GM23338 (cell line): ENCODE measurements around the gene SLC37A1. TPM values are rescaled to one million over a fixed set of nuclear protein-coding genes. Genes with fewer than 3 reads are reported as not detected.
A peak's percentile ranks its signal among the peaks of the same experiment; 100 is the strongest.

Experiments used
- ATAC-seq: fragments of 200-7000 bp; cut with Tn5 transposase; 3 replicates; pipeline ENCODE4 v1.9.1; 2020
- DNase-seq: peaks from one replicate; pipeline ENCODE4 v3.0.0-alpha.2; 2015; ENCODE audit warnings: low spot score
- H2AFZ ChIP-seq: fragments of 200-600 bp; sonication (generic); 2 replicates; pipeline ENCODE4 v1.8.0; 2016; ENCODE audit warnings: antibody characterized with exemption, mild to moderate bottlenecking, moderate library complexity
- H3F3A ChIP-seq: fragments of 200-600 bp; sonication (generic); replicated peaks from 2 replicates; pipeline ENCODE4 v1.8.0; 2017; ENCODE audit warnings: antibody characterized with exemption, mixed run types, low read depth
- H3K27ac ChIP-seq: fragments of 200-600 bp; sonication (generic); 2 replicates; pipeline ENCODE4 v1.6.1; 2016; ENCODE audit warnings: low read depth
- H3K27me3 ChIP-seq: fragments of 200-600 bp; sonication (generic); 2 replicates; pipeline ENCODE4 v1.8.0; 2016; ENCODE audit warnings: mild to moderate bottlenecking, mixed run types, moderate library complexity; ENCODE audit not compliant: insufficient read depth
- H3K36me3 ChIP-seq: fragments of 200-600 bp; sonication (generic); 2 replicates; pipeline ENCODE4 v1.8.0; 2016; ENCODE audit warnings: mild to moderate bottlenecking; ENCODE audit not compliant: insufficient read depth
- H3K4me1 ChIP-seq: fragments of 200-600 bp; sonication (generic); 2 replicates; pipeline ENCODE4 v1.8.0; 2016; ENCODE audit warnings: mild to moderate bottlenecking, moderate library complexity; ENCODE audit not compliant: insufficient read depth
- H3K4me2 ChIP-seq: fragments of 200-600 bp; sonication (generic); 2 replicates; pipeline ENCODE4 v1.7.1; 2017; ENCODE audit warnings: mixed run types
- H3K4me3 ChIP-seq: fragments of 200-600 bp; sonication (generic); 2 replicates; pipeline ENCODE4 v1.6.1; 2016; ENCODE audit warnings: mixed run types
- H3K79me2 ChIP-seq: fragments of 200-600 bp; sonication (generic); replicated peaks from 2 replicates; pipeline ENCODE4 v1.8.0; 2017; ENCODE audit warnings: mild to moderate bottlenecking; ENCODE audit not compliant: insufficient read depth
- H3K9me2 ChIP-seq: fragments of 200-600 bp; sonication (generic); 2 replicates; pipeline ENCODE4 v1.8.0; 2017; ENCODE audit not compliant: insufficient read depth
- H4K20me1 ChIP-seq: fragments of 200-600 bp; sonication (generic); replicated peaks from 2 replicates; pipeline ENCODE4 v1.8.0; 2017; ENCODE audit warnings: mild to moderate bottlenecking; ENCODE audit not compliant: insufficient read depth
- H3K27ac Mint-ChIP-seq: 2 replicates; pipeline ENCODE4 v1.8.0; 2020; ENCODE audit warnings: inconsistent platforms, mild to moderate bottlenecking, moderate library complexity, mixed read lengths
- H3K27me3 Mint-ChIP-seq: 3 replicates; pipeline ENCODE4 v1.8.0; 2022; ENCODE audit warnings: low read depth, mild to moderate bottlenecking, moderate library complexity, mixed read lengths, inconsistent platforms; ENCODE audit not compliant: insufficient read depth, poor library complexity
- H3K36me3 Mint-ChIP-seq: 3 replicates; pipeline ENCODE4 v1.8.0; 2021; ENCODE audit warnings: low read depth, mild to moderate bottlenecking, inconsistent platforms, moderate library complexity, mixed read lengths
- H3K4me1 Mint-ChIP-seq: 3 replicates; pipeline ENCODE4 v1.8.0; 2020; ENCODE audit warnings: mild to moderate bottlenecking, inconsistent platforms, mixed read lengths
- H3K4me3 Mint-ChIP-seq: 3 replicates; pipeline ENCODE4 v1.8.0; 2021; ENCODE audit warnings: moderate library complexity, mild to moderate bottlenecking, inconsistent platforms, mixed read lengths
- H3K9me3 Mint-ChIP-seq: 3 replicates; pipeline ENCODE4 v1.8.0; 2020; ENCODE audit warnings: moderate library complexity, mild to moderate bottlenecking, inconsistent platforms, mixed read lengths
- CREB1 ChIP-seq: fragments of 250-450 bp; sonication (Bioruptor Pico); IDR thresholded peaks from 2 replicates; pipeline ENCODE4 v1.5.0; 2020; ENCODE audit warnings: low read depth, mild to moderate bottlenecking, moderate library complexity
- EZH2 ChIP-seq: fragments of 200-600 bp; sonication (generic); IDR thresholded peaks from one replicate; pipeline ENCODE4 v1.8.0; 2017; ENCODE audit warnings: antibody characterized with exemption, mild to moderate bottlenecking, low read depth; ENCODE audit not compliant: unreplicated experiment
- EZH2phosphoT487 ChIP-seq: fragments of 200-600 bp; sonication (generic); IDR thresholded peaks from one replicate; pipeline ENCODE4 v1.8.1; 2018; ENCODE audit warnings: antibody characterized with exemption; ENCODE audit not compliant: unreplicated experiment
- NANOG ChIP-seq: IDR thresholded peaks from 2 replicates; pipeline ENCODE4 v1.6.1; 2016; ENCODE audit warnings: antibody characterized with exemption, borderline replicate concordance
- POLR2AphosphoS5 ChIP-seq: IDR thresholded peaks from 2 replicates; pipeline ENCODE4 v1.6.1; 2016; ENCODE audit warnings: antibody characterized with exemption, low read depth
- REST ChIP-seq: IDR thresholded peaks from one replicate; pipeline ENCODE4 v1.6.1; 2018; ENCODE audit warnings: antibody characterized with exemption; ENCODE audit not compliant: unreplicated experiment
- STAT1 ChIP-seq: IDR thresholded peaks from one replicate; pipeline ENCODE4 v1.6.1; 2016; ENCODE audit warnings: antibody characterized with exemption; ENCODE audit not compliant: unreplicated experiment
- ZNF114 ChIP-seq: fragments of 250-450 bp; sonication (Bioruptor Pico); IDR thresholded peaks from 2 replicates; pipeline ENCODE4 v1.5.0; 2020; ENCODE audit warnings: mild to moderate bottlenecking, moderate library complexity
- ZNF331 ChIP-seq: fragments of 250-450 bp; sonication (Bioruptor Pico); IDR thresholded peaks from 2 replicates; pipeline ENCODE4 v1.5.0; 2020; ENCODE audit warnings: low read depth, mild to moderate bottlenecking, moderate library complexity
- polyA plus RNA-seq: library from polyadenylated mRNA; unstranded; fragments of >200 nt; fragmentation: Nextera tagmentation; extraction: Ambion mirVana; gene quantifications from 2 replicates; pipeline ENCODE4 v1.2.1, GENCODE V29; 2016
- total RNA-seq: library from RNA; depleted of rRNA; stranded (reverse); fragments of >200 nt; shearing (Covaris generic); gene quantifications from 2 replicates; pipeline ENCODE4 v1.2.3, GENCODE V29; 2014

Gene SLC37A1
- total and polyA plus RNA-seq, 2 experiments from 2014 or later: 14.0 to 30.3 TPM

DNA sequence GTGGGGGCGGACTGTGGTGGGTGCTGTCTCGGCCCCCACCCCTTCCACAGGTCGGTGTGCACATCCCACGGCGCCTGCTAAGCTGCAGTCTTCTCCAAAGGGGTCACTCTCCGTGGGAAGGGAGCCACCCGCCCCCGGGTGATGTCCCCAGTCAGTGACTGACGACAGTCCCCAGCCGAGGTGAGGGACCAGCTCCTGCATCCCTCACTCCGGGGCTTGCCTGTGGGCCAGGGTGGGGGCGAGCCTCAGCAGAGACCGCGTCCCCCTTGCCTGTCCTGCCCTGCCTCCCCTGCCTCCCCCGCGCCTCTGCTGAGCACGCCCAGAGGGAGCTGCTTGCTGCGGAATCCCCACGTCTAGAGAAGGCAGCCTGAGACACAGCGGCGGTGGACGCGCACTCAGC lies 103.8 kb downstream of the SLC37A1 start:
- Histone ChIP-seq H3K4me1 (no peaks in the 10 kb centered on the region; the same call in 1 of the 2 replicates), H3K4me2 (no peak overlapping the region), H3K27ac (no peak overlapping the region), H3F3A (0 out of 2 replicates have a peak, but pooled peaks cover 3% of the 10 kb centered on the region), H3K9me2 (no peaks in the 10 kb centered on the region), H4K20me1 (no peaks in the 10 kb centered on the region), H3K27me3 (no peaks in the 10 kb centered on the region), H3K79me2 (no peaks in the 10 kb centered on the region), H3K4me3 (no peak overlapping the region), H3K36me3 (no peaks in the 10 kb centered on the region), H2AFZ (no peak overlapping the region)
- Mint-ChIP-seq H3K27me3 (peaks cover 10% of the 10 kb centered on the region), H3K4me3 (no peak overlapping the region), H3K27ac (no peak overlapping the region), H3K9me3 (peaks cover 4% of the 10 kb centered on the region; the same call in 2 of the 3 replicates), H3K4me1 (peaks cover 3% of the 10 kb centered on the region; the same call in 2 of the 3 replicates), H3K36me3 (no peaks in the 10 kb centered on the region)
- TF ChIP-seq REST (no peak), POLR2AphosphoS5 (no peak), NANOG (no peak), STAT1 (no peak), EZH2 (no peak), ZNF114 (no peak)
- ATAC-seq (peak; percentile 31), DNase-seq (no peak)

DNA sequence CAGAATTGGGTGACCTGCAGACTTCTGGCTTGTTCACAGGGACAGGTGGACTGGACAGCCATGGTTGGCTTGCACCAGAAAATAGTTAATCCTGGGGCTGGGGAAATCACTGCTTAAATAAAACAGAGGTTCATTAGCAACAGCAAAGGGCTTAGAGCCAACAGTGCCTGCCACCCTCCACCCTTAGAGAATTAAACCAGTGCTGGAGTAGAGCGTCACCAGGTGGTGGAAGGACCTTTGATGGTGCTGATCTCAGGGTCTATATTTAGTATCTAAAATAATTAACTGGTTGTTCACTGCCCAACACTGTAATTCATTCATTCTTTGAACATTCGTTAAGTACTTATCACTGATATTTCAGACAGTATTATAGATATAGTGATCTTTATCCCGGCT lies 105.1 kb downstream of the SLC37A1 start:
- no peaks in the 10 kb centered on the region; the same call in 2 of the 3 replicates for H3K9me3 Mint-ChIP-seq
- H3K4me3 ChIP-seq: no peak overlapping the region
- H3F3A ChIP-seq: 0 out of 2 replicates have a peak, but pooled peaks cover 3% of the 10 kb centered on the region
- peaks cover 8% of the 10 kb centered on the region for H3K27me3 Mint-ChIP-seq
- no peak overlapping the region for H3K4me2 ChIP-seq
- H3K79me2 ChIP-seq: no peaks in the 10 kb centered on the region
- H4K20me1 ChIP-seq: no peaks in the 10 kb centered on the region
- no peak overlapping the region for H3K4me3 Mint-ChIP-seq
- H3K4me1 Mint-ChIP-seq: peaks cover 3% of the 10 kb centered on the region; the same call in 2 of the 3 replicates
- DNase-seq (no peak), ATAC-seq (no peak)
- no peaks in the 10 kb centered on the region for H3K36me3 Mint-ChIP-seq
- H3K27ac ChIP-seq: no peak overlapping the region
- H2AFZ ChIP-seq: no peak overlapping the region
- H3K4me1 ChIP-seq: no peaks in the 10 kb centered on the region; the same call in 1 of the 2 replicates
- H3K27me3 ChIP-seq: no peaks in the 10 kb centered on the region
- no peak for TF ChIP-seq POLR2AphosphoS5
- no peaks in the 10 kb centered on the region for H3K9me2 ChIP-seq
- no peak overlapping the region for H3K27ac Mint-ChIP-seq
- no peaks in the 10 kb centered on the region for H3K36me3 ChIP-seq

- H3K4me2 ChIP-seq: no peak overlapping the region
- H3K27ac ChIP-seq: no peak overlapping the region
- ATAC-seq (no peak), DNase-seq (no peak)
- H3K27me3 ChIP-seq: no peaks in the 10 kb centered on the region
- H3K4me1 ChIP-seq: no peaks in the 10 kb centered on the region; the same call in 1 of the 2 replicates
- Mint-ChIP-seq H3K27me3 (peaks cover 8% of the 10 kb centered on the region), H3K9me3 (no peaks in the 10 kb centered on the region; the same call in 2 of the 3 replicates), H3K4me1 (peaks cover 3% of the 10 kb centered on the region; the same call in 2 of the 3 replicates), H3K36me3 (no peaks in the 10 kb centered on the region), H3K4me3 (no peak overlapping the region), H3K27ac (no peak overlapping the region)
- 0 out of 2 replicates have a peak, but pooled peaks cover 3% of the 10 kb centered on the region for H3F3A ChIP-seq
- H2AFZ ChIP-seq: no peak overlapping the region
- no peaks in the 10 kb centered on the region for H3K9me2 ChIP-seq
- no peaks in the 10 kb centered on the region for H4K20me1 ChIP-seq
- no peaks in the 10 kb centered on the region for H3K79me2 ChIP-seq
- no peaks in the 10 kb centered on the region for H3K36me3 ChIP-seq
- H3K4me3 ChIP-seq: no peak overlapping the region
- TF ChIP-seq REST (no peak), ZNF114 (no peak), STAT1 (no peak), CREB1 (CRISPR knock-in tag) (no peak), ZNF331 (CRISPR knock-in tag) (no peak), EZH2phosphoT487 (no peak), POLR2AphosphoS5 (no peak), NANOG (no peak), EZH2 (no peak)
Measured at GRCh38 chr21:42619166-42619565, 105.5 kb downstream of the SLC37A1 start.
